Esophagus (tissue), 2 donors: ENCODE measurements around the gene PACSIN2. TPM values are rescaled to one million over a fixed set of nuclear protein-coding genes. Genes with fewer than 3 reads are reported as not detected.
"Not testable (repeated sequence)": the region's sequence is repeated elsewhere in the genome, so short reads cannot be mapped to it uniquely, and the experiment has no call there.

Experiments
- H3K27ac ChIP-seq, 2 donors: one replicate each; pipeline ENCODE4 v1.5.1; 2013; ENCODE audit warnings: low read depth in 2 of 2, mild to moderate bottlenecking in 2 of 2, inconsistent platforms in 1 of 2, low read length in 1 of 2, moderate library complexity in 1 of 2
- H3K27me3 ChIP-seq, 2 donors: one replicate each; pipeline ENCODE4 v1.6.1; 2013; ENCODE audit warnings: low read length in 2 of 2, control low read depth in 1 of 2, mild to moderate bottlenecking in 1 of 2; ENCODE audit not compliant: insufficient read depth in 2 of 2, control insufficient read depth in 1 of 2
- H3K36me3 ChIP-seq, 2 donors: one replicate each; pipeline ENCODE4 v1.6.1; 2013; ENCODE audit warnings: low read length in 1 of 2; ENCODE audit not compliant: control insufficient read depth in 2 of 2, insufficient read depth in 2 of 2
- H3K4me1 ChIP-seq, 2 donors: one replicate each; pipeline ENCODE4 v1.6.1; 2013; ENCODE audit warnings: low read length in 1 of 2; ENCODE audit not compliant: control insufficient read depth in 2 of 2, insufficient read depth in 2 of 2
- H3K4me3 ChIP-seq, 2 donors: one replicate each; pipeline ENCODE4 v1.5.1; 2013; ENCODE audit warnings: low read length in 2 of 2, mild to moderate bottlenecking in 2 of 2, low read depth in 1 of 2, moderate library complexity in 1 of 2
- H3K9me3 ChIP-seq, 2 donors: one replicate each; pipeline ENCODE4 v1.6.1; 2013; ENCODE audit warnings: mild to moderate bottlenecking in 2 of 2, low read depth in 1 of 2, low read length in 1 of 2, moderate library complexity in 1 of 2; ENCODE audit not compliant: control insufficient read depth in 2 of 2, insufficient read depth in 1 of 2
- WGBS, 2 donors: extraction: QIAGEN DNeasy Blood & Tissue Kit; methylation state at CpG; one replicate each; pipeline ENCODE4 v1.1.7; 2013; 5-methylcytosine and 5-hydroxymethylcytosine counted together
- polyA plus RNA-seq, 2 donors: library from polyadenylated mRNA; stranded (reverse); fragments of 200-250 nt; gene quantifications; one replicate each; pipeline ENCODE4 v1.2.3, GENCODE V29; 2013
- donor health status: healthy with polysubstance abuse.
- donor health status: Bipolar disorder and iron deficiency.

Gene PACSIN2
- polyA plus RNA-seq, 2 donors: 17.1 to 20.3 TPM

DNA sequence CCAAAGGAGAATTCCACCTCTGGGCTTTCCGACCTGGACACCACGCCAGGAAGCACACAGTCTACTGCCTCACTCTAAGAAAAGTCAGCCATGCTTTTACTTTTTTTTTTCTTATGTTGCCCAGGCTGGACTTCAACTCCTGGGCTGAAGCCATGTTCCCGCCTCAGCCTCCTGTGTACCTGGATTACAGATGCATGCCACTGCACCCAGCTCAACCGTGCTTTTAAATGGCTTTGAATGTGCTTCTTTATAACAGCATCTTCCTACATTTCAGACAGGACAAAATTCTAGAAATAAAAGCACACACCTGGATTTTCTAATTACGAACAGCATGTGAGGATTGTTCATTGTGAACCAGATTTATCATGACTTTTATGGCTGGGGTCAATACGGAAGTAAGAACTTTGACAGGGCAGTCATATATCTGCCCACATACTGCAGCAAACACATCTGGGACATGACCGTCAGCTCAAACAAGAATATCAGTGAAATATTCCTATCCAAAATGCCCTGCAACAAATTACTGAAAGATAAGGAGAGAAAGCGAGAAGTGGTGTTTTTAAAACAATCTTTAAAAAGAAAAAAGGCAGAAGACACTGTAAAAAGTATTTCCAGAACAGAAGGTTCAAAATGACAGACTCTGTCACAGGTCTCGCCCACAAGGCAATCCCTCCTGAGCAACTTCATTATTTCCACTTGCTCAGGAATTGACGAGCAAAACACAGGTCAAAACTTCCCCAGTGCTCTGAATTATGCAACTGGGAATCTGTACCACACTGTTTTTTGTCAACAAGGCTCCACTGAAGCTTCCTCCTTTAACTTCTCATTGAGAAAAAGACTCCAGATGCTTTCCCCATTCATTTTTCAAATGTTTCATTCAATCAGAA is 42.1 kb downstream of the PACSIN2 start:
- peaks cover 2 to 9% of the 10 kb centered on the region in 2 donors for H3K4me1 ChIP-seq
- no peak overlapping the region for H3K4me3 ChIP-seq
- H3K36me3 ChIP-seq: no peaks in the 10 kb centered on the region
- no peaks in the 10 kb centered on the region for H3K9me3 ChIP-seq
- WGBS, 2 donors: 70 to 79% methylated on average over 10 of the region's 10 CpGs
- H3K27ac ChIP-seq: no peak overlapping the region
- H3K27me3 ChIP-seq: no peaks in the 10 kb centered on the region

- 93 to 94% methylated on average over 10 to 25 of the region's 25 CpGs for WGBS, 2 donors
These were observed 43.5 kb downstream of the PACSIN2 start for GRCh38 chr22:42971473-42971860.

DNA sequence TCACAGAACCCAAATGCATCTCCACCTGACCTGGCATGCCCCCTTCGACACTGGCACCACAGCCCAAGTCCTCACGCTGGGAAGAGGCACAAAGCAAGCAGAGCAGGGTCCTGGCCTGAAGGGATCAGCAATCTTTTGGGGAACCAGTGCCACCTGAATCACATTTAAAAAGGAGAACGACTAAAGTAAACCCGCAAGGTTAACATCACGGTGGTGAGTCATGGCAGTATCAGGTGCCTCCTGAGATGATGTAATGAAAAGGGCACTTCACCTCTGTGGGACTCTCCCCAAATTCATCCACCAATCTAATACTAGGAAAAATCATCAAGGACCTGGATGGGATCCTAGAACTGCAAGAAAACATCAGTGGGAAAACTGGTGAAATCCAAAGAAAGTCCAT is 44.9 kb downstream of the PACSIN2 start:
- Histone ChIP-seq H3K4me3 (no peak overlapping the region), H3K27me3 (no peaks in the 10 kb centered on the region), H3K4me1 (peaks cover 2 to 9% of the 10 kb centered on the region in 2 donors), H3K27ac (peak overlapping the region in 1 of 2 donors; percentile 69), H3K9me3 (no peaks in the 10 kb centered on the region), H3K36me3 (no peaks in the 10 kb centered on the region)
- 62 to 66% methylated on average over 5 of the region's 5 CpGs for WGBS, 2 donors

More at GRCh38 chr22:42971473-42971860, 43.5 kb downstream of the PACSIN2 start:
- not testable (repeated sequence) for H3K4me3 ChIP-seq, H3K27ac ChIP-seq, H3K9me3 ChIP-seq, H3K36me3 ChIP-seq, H3K27me3 ChIP-seq, H3K4me1 ChIP-seq

- H3K4me3 ChIP-seq: no peak overlapping the region
- no peaks in the 10 kb centered on the region for H3K27me3 ChIP-seq
- peaks cover 2 to 9% of the 10 kb centered on the region in 2 donors for H3K4me1 ChIP-seq
- H3K36me3 ChIP-seq: no peaks in the 10 kb centered on the region
- H3K27ac ChIP-seq: no peak overlapping the region
- 78 to 79% methylated on average over 12 of the region's 12 CpGs for WGBS, 2 donors
- no peaks in the 10 kb centered on the region for H3K9me3 ChIP-seq
These were observed 45.5 kb downstream of the PACSIN2 start for GRCh38 chr22:42969348-42969975.

DNA sequence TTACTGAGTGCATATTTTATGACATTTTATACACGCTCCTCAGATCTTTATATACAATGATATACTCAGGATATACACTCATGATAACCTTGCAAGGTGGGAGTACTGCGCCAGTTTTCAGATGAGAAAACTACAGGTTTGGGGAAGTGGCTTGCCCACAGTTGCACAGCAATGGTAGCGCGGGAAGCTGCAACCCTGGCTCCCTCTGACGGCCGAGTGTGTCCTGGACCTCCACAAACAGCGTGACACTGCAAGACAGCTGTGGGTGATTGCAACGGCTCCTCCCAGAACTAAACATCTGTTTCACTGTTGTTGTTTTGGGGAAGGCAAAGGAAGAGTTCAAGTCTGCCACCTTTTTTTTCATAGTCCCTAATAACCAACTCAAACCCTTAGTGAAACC is 47.0 kb downstream of the PACSIN2 start:
- 78 to 80% methylated on average over 8 of the region's 8 CpGs for WGBS, 2 donors
- H3K27me3 ChIP-seq: no peaks in the 10 kb centered on the region
- no peaks in the 10 kb centered on the region for H3K9me3 ChIP-seq
- no peak overlapping the region for H3K27ac ChIP-seq
- H3K36me3 ChIP-seq: no peaks in the 10 kb centered on the region
- H3K4me1 ChIP-seq: peaks cover 2 to 8% of the 10 kb centered on the region in 2 donors
- no peak overlapping the region for H3K4me3 ChIP-seq

DNA sequence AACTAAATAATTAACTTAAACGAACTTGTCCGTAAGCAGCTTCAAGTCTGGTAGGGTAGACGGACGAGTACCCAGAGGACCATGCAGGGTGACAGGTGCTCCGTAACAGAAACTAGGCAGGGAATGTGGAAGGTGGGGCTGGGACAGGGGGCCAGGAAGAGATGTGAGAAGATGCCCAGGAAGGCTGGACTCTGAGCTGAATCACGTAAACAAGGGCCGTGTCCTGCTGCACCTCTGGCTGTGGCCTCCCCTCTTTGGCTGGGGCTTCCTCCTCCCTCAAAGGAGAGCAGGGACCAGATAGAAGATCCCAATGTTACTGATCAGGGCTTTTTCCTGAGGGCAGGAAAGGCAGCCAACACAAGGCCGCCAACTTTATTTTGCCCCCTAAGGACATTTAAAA is 47.9 kb downstream of the PACSIN2 start:
- WGBS, 2 donors: 81 to 87% methylated on average over 8 of the region's 8 CpGs
- Histone ChIP-seq H3K9me3 (no peaks in the 10 kb centered on the region), H3K27me3 (no peaks in the 10 kb centered on the region), H3K36me3 (peaks cover 0 to 2% of the 10 kb centered on the region in 2 donors), H3K4me1 (peaks cover 3 to 10% of the 10 kb centered on the region in 2 donors), H3K4me3 (no peak overlapping the region), H3K27ac (peak overlapping the region; percentile 28 to 34)

DNA sequence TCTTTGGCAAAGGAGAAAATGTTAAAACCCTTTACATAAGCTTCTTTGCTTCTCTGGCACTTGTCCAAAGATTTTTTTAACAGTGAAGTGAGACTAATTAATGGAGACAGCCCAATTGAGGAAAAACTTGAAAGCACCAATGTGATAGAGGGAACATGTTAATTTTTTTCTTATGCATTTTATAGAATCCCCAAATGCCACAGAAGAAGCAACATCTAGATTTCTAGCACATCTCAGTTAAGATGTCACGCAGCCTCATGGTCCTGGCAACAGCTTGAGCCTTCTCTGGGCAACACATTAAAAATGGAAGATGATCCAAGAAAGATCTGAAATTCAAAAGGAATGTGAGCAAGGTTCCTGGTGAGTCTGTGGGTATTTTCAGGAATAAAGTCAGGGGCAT is 48.5 kb downstream of the PACSIN2 start:
- peaks cover 0 to 2% of the 10 kb centered on the region in 2 donors for H3K36me3 ChIP-seq
- H3K27me3 ChIP-seq: no peaks in the 10 kb centered on the region
- peaks cover 3 to 10% of the 10 kb centered on the region in 2 donors for H3K4me1 ChIP-seq
- H3K27ac ChIP-seq: no peak overlapping the region
- no peaks in the 10 kb centered on the region for H3K9me3 ChIP-seq
- WGBS, 2 donors: 72 to 88% methylated on average over 1 of the region's 1 CpG
- no peak overlapping the region for H3K4me3 ChIP-seq

GRCh38 chr22:42964994-42965699 is 49.8 kb downstream of the PACSIN2 start:
- H3K27me3 ChIP-seq: no peaks in the 10 kb centered on the region
- H3K4me3 ChIP-seq: no peak overlapping the region
- no peaks in the 10 kb centered on the region for H3K9me3 ChIP-seq
- 50 to 60% methylated on average over 6 of the region's 6 CpGs for WGBS, 2 donors
- H3K27ac ChIP-seq: peak overlapping the region in 1 of 2 donors; percentile 30
- peaks cover 0 to 2% of the 10 kb centered on the region in 2 donors for H3K36me3 ChIP-seq
- peaks cover 5 to 10% of the 10 kb centered on the region in 2 donors for H3K4me1 ChIP-seq

DNA sequence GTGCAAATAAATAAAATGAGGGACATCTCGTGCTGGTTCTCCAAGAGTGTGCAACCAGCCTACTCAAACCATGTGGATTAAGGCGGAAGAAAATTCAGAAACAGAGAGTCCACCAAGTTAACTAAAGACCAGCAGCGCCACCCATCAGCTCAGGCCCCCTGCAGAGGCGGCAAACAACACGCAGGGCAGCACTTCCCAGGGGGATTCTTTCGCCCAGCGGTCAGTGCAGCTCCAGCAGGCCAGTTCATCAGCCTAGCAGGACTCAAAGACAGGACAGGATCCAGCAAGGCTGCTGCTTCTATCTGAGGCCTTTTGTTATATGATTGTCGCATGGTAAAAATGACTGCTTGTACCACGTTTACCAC is 51.7 kb downstream of the PACSIN2 start:
- peaks cover 0 to 2% of the 10 kb centered on the region in 2 donors for H3K36me3 ChIP-seq
- 86 to 93% methylated on average over 9 of the region's 9 CpGs for WGBS, 2 donors
- H3K4me1 ChIP-seq: peaks cover 5 to 8% of the 10 kb centered on the region in 2 donors
- H3K27ac ChIP-seq: peak overlapping the region; percentile 40 to 74
- H3K27me3 ChIP-seq: no peaks in the 10 kb centered on the region
- no peaks in the 10 kb centered on the region for H3K9me3 ChIP-seq
- H3K4me3 ChIP-seq: no peak overlapping the region
